Endometrium (tissue), 2 donors: ENCODE data around the gene NFAT5.
"Not testable (repeated sequence)": the region's sequence is repeated elsewhere in the genome, so short reads cannot be mapped to it uniquely, and the experiment has no call there.

Experiments used
- FAIRE-seq: peaks from 2 replicates; lab custom pipeline; 2012; peaks lifted over from hg19 to GRCh38; lab: Jason Lieb, UNC
- donor health status: control.
- donor health status: control.

Gene NFAT5, protein sequence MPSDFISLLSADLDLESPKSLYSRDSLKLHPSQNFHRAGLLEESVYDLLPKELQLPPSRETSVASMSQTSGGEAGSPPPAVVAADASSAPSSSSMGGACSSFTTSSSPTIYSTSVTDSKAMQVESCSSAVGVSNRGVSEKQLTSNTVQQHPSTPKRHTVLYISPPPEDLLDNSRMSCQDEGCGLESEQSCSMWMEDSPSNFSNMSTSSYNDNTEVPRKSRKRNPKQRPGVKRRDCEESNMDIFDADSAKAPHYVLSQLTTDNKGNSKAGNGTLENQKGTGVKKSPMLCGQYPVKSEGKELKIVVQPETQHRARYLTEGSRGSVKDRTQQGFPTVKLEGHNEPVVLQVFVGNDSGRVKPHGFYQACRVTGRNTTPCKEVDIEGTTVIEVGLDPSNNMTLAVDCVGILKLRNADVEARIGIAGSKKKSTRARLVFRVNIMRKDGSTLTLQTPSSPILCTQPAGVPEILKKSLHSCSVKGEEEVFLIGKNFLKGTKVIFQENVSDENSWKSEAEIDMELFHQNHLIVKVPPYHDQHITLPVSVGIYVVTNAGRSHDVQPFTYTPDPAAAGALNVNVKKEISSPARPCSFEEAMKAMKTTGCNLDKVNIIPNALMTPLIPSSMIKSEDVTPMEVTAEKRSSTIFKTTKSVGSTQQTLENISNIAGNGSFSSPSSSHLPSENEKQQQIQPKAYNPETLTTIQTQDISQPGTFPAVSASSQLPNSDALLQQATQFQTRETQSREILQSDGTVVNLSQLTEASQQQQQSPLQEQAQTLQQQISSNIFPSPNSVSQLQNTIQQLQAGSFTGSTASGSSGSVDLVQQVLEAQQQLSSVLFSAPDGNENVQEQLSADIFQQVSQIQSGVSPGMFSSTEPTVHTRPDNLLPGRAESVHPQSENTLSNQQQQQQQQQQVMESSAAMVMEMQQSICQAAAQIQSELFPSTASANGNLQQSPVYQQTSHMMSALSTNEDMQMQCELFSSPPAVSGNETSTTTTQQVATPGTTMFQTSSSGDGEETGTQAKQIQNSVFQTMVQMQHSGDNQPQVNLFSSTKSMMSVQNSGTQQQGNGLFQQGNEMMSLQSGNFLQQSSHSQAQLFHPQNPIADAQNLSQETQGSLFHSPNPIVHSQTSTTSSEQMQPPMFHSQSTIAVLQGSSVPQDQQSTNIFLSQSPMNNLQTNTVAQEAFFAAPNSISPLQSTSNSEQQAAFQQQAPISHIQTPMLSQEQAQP (N-terminal part only)

DNA sequence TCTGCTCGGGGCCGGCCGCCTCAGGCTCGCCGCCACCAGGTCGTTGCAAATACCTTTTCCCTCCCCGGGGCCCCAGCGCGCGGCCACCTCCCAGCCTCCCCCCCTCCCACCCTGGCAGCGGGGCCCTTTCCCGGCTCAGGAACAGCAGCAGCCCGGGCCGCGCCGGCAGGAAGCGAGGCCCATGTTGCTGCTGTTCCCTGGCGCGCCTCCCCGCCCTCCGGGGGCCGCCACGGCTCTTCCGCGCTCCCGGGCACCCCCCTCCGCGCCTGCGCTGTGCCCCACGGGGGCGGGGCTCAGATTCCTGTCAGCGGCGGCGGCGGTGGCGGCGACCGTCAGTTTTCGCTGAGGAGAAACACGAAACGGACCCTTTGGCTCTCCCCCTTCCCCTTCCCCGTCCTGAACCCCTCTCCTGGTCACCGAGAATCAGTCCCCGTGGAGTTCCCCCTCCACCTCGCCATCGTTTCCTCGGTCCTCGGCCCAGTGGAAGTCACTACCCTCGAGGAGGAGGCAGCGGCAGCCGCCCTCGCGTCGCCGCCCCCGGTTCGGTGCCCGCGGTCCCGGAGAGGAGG, at the start of gene NFAT5:
NFAT5 (plus strand) TSS at position 296 of the 569 bp plus-strand sequence. CDS start 336 bp downstream, outside the sequence.
- FAIRE-seq = no peak

GRCh38 chr16:69517914-69518313, 47.9 kb upstream of the NFAT5 start:
- not testable (repeated sequence) for FAIRE-seq

GRCh38 chr16:69520413-69520799, 45.4 kb upstream of the NFAT5 start:
- FAIRE-seq = no peak

DNA sequence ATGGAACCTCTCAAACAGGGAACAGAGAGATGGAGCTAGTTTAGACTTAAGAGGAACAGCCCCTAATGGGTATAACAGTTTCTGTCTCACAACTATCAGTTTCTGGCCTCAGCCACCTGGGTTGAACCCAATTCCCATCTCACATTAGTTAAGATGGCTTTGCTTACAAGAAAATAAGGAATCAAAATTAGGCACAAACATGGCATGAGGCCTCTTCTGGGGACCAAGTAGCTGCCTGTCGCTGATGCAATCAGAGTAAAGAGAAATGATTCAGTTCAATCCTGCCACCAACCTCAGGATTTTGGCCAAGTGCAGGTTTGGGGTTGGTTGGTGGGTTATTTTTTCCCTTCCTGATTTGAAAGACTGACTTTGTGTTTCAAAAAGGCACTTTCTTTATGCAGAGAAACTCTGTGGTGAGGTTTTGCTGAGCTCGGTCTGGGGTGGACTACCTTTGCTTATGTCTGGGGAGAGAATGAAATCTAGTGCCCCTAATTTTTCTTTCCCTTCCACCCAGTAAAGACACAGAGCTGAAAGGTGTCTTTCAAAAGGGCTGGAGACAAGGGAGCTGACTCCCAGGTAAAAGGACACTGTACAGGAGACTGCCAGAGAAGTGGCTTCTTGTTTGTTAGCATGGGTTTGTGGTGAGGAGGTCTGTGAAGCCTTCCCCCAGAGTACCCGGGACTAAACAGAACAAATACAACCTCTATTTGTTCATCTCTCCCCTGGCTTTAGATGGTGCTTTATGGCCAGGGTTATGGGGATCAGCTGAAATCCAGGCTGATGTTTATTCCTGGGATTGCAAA, 44.8 kb upstream of the NFAT5 start:
- no peak for FAIRE-seq

DNA sequence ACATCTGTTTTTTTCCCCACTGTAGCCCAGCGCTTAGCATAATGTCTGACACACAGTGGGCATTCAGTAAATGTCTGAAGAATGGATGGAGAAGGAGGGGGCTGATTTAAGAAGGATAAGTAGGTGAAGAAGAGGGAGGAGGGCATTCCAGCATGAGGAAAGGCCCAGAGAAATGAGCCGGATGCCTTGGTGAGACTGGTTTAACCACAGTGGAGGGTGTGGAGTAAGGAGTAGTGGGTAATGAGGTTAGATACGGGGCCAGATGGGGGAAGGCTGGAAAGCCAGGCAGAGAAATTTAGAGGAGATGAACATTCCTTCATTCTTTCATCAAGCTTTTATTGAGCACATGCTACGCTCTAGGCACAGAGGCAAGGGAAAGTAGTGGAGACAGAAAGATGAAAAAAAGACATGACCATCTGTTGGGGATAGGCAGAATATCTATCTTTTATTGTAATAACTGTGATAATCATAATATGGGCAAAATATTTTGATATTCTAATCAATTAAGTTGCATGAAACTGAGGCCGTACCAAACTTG, 43.7 kb upstream of the NFAT5 start:
- no peak for FAIRE-seq

DNA sequence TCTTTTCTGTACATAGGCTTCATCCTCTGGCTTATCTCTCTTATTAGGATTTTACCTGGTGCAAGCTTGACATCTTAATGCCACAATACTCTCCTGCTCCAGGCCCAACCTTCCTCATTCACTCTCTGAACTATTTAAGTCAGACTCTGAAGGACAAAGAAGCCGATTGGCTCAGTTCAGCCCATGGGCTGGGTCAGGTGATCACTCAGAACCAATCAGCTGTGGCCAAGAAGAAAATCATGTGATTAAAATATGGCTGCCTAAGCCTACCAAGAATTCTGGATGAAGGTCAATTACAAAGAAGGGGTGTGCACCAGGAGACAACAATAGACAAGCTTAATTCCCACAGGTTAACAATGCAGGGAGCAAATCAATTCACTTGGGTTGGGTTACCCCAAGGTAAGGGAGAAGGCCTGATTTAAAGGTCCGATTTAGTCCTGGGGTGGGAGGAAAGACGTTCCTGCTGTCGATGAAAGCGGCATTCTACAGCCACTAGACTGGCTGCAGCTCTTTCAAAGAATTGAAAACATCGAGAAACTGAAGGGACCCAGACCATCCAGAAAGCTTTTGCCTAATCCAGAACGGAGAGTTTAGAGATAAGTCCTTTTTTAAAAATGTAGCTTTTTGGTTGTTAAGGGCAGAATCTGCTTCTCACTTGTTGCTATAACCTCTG, 42.9 kb upstream of the NFAT5 start:
- FAIRE-seq = no peak

GRCh38 chr16:69523566-69524305, 42.0 kb upstream of the NFAT5 start:
- FAIRE-seq = no peak

- no peak for FAIRE-seq
These were observed 38.7 kb upstream of the NFAT5 start for GRCh38 chr16:69526831-69527655.

GRCh38 chr16:69531988-69532387, 33.8 kb upstream of the NFAT5 start:
- no peak for FAIRE-seq

DNA sequence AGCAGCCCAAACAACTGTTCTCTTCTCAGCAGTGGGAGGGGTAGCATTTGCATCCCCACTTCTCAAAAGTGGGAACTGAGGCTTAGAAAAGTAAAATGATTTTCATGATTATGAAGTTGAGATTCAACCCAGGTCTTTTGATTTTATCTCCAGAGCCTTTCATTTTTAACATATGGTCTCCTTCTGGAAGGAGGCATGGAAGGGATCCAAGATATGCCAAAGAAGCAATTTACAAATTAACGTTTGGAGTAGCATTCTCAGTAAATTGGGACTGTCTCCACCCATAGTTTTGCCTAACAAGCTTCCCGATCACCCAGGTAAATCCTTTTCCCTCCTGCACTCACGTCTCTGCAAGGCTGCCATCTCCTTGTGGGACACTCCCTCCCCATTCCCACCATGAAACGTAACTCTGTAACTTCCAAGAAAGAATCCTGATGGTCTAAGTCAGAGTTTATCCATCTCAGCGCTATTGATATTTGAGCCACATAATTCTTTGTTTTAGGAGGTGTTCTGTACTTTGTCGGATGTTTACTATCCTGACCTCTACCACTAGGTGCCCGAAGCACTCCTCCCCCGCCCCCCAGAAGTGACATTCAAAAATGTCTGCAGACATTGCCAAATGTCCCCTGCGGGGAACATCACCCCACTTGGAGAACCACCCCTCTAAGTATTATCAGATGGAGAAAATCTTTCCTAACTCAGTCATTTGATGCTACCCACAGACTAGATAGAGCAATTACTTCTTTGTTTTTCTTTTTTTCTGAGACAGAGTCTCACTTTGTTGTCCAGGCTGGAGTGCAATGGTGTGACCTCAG, 32.9 kb upstream of the NFAT5 start:
- FAIRE-seq = no peak

GRCh38 chr16:69534720-69535119, 31.0 kb upstream of the NFAT5 start:
- FAIRE-seq = no peak

DNA sequence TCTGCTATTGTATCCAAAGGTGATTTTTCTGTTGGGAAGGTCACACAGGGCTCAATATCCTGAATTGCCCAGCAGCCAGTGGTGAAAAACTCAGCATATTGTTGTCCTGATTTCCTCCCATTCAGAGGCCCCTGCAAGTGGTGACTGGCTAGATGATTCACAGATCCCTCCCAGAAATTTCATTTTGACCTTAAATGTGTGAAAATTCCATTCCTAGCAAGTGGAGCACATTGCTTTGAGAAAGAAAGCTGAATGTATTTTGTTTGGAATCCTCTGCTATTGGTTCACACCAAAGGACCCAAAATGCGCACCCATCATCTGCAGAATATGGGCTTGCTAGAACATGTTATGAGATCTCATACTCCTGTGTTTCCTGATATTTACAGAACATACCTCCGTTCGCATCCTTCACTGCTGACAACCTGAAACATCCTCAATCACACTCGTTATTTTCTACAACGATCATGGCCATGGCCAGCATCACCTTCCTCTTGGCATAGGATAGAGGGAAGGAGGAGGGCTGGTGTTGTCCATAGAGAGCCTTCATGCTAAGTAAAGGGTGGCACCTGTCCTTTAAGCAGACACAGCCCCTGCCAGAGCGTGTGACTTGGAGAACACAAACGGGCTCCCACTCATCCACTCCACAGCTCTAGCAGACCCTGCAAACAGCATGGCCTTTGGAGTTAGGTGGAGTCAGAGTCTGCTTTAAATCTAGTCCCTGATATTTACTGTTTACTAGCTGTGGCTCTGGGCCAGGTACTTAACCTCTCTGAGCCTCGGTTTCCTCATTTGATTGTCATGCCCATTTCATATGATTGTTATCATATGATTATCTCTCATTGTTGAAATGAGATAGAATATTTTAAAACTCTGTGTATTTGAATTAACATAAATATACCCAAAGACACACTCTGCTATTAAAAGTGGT, 30.4 kb upstream of the NFAT5 start:
- no peak for FAIRE-seq

DNA sequence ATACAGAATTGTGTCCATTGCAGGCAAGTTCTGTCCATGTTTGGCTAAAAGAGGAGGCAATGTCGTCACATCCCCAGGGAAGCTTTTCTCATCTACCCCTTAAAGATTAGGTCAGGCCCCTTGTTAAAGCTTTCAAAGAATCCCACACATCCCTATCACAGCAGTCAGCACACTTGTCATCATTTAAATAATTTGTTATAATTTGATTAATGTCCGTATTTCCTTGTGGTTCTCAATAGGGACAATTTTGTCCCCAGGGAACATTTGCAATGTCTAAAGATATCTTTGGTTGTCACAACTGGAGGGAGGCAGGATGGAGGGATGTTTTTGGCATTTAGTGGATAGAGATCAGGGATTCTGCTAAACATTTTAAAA, 28.1 kb upstream of the NFAT5 start:
- FAIRE-seq = no peak

DNA sequence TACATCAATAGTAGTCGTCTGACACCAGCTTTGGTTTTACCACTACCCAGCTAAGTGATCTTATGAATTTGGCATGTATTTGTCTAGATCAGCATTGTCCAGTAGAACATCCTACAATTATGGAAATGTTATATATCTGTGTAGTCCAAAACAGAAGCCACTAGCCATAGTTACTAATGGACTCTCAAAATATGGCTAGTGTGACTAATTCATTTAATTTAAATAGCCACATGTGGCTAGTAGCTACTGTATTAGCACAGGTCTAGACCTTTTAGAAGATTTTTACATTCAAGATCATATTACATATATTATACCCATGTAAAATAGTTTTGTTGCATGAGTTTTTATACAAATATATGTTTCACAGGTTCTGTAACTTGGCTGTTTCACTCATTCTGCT, 27.0 kb upstream of the NFAT5 start:
- FAIRE-seq = no peak

DNA sequence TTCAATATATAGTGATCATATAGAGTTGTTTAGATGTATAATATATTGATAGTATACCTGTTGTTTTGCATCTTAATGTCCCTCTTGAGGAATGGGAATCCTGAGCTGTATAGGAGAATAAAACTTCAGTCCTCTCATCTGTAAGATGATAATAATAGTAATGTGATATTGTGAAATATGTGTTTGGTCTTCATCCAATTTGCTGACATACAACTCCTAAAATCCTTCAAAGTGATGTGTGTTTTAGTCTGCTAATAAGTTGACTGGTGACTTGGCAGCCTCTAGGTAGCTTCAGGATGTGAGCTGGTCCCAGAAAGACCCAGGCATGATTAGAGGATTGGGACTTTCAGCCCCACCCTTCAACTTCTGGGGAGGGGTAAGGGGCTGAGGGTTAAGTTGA, 22.8 kb upstream of the NFAT5 start:
- no peak for FAIRE-seq

DNA sequence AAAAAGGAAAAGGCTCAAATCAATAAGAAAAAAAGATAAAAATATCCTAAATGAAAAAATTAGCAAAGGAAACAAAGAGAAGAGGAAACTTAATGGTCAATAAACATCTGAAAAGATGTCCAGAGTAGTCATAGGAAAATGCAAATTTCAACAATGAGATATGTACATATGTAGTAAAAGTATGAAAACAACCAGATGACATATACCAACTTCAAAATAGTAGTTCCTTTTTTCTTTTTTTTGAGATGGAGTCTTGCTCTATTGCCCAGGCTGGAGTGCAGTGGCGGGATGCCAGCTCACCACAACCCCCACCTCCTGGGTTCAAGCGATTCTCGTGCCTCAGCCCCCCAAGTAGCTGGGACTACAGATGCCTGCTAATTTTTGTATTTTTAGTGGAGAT, 21.7 kb upstream of the NFAT5 start:
- FAIRE-seq = no peak

GRCh38 chr16:69546663-69547062, 19.1 kb upstream of the NFAT5 start:
- FAIRE-seq = not testable (repeated sequence)
